Femur (tissue), 1 donor: ENCODE data around the gene MSN.
"Not testable (repeated sequence)": the region's sequence is repeated elsewhere in the genome, so short reads cannot be mapped to it uniquely, and the experiment has no call there.

Experiments
- DNase-seq: peaks from one replicate; pipeline ENCODE4 v3.0.0-alpha.2; 2017

Gene MSN

DNA sequence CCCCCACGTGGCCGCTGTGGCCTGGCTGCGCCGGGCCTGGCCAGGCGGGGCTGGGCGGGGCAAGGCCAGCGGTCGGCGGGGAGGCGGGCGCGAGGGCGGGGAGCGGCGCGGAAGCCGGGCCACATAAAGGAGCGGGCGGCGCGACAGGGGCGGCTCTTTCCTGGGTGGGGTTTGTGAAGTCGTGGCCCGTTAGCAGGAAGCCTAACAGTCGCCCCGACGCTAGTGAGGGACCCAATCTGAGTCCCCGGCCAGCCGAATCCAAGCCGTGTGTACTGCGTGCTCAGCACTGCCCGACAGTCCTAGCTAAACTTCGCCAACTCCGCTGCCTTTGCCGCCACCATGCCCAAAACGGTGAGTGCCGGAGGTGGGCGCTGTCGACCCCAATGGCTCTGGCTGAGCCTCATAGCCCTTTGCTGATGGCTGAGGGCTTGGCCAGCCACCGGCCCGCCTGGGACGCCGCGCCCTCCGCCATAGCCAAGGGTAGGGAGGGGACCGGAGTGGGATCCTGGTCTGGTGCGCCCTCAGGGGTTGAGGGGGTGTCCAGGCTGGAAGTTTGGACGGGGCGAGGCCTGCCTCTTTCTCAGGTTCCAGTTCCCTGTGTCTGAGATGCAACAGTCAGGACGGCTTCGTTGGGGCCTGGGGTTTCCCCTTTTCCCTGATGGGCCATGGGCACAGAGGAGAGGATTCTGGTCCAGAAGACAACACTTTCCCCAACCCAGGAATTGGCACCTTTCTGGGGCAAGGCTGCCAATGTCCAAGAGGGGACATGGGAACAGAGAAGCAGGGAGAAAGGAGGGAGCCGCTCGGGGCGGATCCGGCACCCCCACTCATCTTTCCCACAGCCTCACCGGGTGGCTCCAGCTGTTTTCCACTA lies at the start of gene MSN:
Gene MSN (plus strand): TSS at position 152 of the 874 bp plus-strand sequence. CDS start 188 bp downstream, at position 340.
- DNase-seq, result peak; percentile 81

DNA sequence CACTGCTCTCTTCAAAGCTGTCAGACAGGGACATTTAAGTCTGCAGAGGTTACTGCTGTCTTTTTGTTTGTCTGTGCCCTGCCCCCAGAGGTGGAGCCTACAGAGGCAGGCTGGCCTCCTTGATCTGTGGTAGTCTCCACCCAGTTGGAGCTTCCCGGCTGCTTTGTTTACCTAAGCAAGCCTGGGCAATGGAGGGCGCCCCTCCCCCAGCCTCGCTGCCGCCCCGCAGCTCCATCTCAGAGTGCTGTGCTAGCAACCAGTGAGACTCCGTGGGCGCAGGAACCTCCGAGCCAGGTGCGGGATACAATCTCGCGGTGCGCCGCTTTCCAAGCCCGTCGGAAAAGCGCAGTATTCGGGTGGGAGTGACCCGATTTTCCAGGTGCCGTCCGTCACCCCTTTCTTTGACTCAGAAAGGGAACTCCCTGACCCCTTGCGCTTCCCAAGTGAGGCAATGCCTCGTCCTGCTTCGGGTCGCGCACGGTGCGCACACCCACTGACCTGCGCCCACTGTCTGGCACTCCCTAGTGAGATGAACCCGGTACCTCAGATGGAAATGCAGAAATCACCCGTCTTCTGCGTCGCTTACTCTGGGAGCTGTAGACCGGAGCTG lies 47.3 kb upstream of the MSN start:
- not testable (repeated sequence) for DNase-seq

DNA sequence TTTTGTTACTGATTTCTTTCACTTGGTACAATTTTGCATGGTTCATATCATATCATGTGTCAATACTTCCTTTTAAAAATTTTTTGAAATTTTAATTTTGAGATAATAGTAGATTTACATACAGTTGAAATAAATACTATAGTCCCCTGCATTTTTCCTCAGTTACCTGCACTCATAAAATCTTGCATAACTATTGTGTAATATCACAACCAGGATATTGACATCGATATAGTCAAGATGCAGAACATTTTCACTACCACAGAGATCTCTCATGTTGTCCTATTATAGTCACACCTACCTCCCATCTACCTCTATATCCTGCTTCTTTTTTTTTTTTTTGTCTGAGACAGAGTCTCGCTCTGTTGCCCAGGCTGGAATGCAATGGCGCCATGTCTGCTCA lies 36.7 kb upstream of the MSN start:
- no peak for DNase-seq

- no peak for DNase-seq
Observed at GRCh38 chrX:65633826-65634225, 33.6 kb upstream of the MSN start.

- DNase-seq, result peak; percentile 23
Observed at GRCh38 chrX:65634732-65635131, 32.7 kb upstream of the MSN start.

- DNase-seq, result peak; percentile 67
Observed at GRCh38 chrX:65635378-65635777, 32.1 kb upstream of the MSN start.

DNA sequence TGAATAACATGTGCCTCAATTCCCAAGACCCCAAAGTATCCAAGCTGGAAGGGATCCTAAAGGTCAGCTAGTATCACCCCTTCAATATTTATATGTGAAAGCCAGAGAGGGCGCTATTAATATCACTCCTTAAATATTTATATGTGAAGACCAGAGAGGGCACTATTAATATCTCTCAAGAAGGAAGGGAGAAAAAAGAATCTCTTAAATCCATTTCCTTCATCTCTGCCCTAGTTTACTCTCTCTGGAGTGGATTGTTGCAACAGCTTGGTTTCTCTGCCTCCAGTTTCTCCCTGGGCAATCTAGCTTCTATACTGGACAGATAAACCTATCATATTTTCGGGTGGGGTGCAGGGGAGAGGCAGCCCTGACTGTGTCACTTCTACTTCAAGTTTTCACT lies 31.6 kb upstream of the MSN start:
- DNase-seq, result no peak

DNA sequence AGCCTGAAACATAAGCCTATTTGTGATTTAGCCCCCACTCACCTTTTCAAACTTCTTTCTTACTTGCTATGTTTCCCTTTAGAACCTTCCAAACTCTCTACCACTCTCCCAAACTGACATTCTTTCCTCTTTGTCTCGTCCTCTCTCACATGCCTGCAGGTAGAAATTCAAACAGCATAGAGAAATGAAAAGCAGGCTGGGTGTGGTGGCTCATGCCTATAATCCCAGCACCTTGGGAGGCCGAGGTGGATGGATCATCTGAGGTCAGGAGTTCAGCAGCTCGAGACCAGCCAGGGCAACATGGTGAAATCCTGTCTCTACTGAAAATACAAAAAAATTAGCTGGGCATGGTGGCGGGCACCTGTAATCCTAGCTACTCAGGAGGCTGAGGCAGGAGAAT lies 31.2 kb upstream of the MSN start:
- not testable (repeated sequence) for DNase-seq

DNA sequence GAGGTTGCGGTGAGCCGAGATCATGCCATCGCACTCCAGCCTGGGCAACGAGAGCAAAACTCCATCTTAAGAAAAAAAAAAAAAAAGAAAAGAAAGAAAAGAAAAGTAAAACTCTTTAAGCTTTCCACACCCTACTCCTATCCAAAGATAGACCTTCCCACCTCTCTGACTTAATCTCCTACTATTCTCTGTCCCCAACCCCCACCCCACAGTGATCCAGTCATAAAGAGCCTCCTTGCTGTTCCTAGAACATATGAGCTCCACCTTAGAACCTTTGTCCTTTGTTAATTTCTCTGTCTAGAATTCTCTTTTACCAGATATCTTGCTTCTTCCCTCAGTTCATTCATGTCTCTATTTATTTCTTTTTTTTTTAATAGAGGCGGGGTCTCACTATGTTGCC lies 30.1 kb upstream of the MSN start:
- DNase-seq, result no peak

- DNase-seq, result no peak
Observed at GRCh38 chrX:65642914-65643491, 24.5 kb upstream of the MSN start.

DNA sequence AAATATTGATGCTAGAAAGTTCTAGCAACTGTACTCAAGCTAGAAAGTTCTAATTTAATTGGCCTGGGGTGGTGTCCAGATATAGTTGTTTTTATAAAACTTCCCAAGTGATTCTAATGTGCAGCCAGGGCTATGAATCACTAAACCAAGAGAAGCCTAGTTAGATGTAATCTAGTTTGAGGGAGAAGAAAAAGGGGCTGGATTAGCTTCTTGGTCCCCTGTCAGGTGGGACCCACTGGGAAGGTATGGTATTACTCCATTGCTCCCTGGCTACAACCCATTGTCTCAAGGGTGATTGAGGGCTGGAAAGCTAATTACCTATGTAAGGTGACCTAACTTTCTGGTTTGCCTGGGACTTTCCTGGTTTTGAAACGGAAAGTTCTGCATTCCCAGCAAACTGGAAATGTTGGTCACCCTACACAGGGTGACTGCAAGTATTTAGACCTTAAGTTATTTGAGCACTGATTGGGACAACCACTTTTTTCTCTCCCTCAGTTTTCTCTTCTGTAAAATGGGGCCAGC lies 23.9 kb upstream of the MSN start:
- DNase-seq, result no peak

DNA sequence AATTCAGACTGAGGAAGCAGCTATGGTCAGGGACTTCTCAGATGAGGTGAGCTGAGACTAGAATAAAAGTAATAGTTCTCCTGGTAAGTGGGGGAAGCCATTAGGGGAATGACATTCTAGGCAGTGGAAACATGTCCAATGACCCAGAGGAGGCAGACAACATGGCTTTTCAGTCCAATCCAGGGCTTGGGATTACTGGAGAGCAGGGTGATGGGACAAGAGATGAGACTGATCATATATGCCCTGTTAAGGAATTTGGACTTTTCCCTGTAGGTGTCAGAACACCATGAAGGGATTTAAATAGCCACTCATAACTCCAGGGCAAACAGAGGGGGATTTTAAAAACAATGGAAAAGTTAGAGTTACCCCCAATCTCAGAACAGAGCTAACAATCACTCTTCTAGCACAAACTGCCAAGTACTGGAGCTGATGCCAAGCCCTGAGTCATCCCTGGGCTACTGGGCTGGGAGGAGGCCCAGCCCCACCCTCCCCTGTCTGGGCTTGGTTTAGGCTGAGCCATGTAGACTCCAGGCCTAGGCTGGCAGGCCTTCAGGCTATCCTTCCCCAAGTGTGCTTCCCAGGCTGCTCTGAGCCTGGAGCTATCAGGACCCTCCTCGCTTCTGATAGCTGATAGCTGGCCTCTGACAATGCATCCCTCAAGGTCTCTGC lies 22.7 kb upstream of the MSN start:
- peak; percentile 85 for DNase-seq

DNA sequence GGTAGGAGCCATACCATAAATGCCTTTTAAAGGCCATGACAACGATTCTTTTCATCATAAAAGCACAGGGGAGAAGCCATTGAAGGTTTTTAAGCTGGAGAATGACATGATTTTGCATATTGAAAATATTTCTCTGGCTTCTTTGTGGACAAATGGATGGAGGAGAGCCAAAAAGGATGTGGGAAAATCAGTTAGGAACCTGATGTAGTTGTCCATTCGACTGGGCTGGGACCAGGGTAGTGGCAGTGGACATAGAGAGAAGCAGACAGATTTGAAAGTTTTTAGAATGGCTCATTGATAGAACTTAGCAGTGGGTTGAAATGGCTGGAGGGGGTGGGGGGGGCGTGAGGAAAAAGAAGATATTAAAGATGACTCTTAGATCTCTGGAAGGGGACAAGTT lies 19.7 kb upstream of the MSN start:
- DNase-seq, result no peak

DNA sequence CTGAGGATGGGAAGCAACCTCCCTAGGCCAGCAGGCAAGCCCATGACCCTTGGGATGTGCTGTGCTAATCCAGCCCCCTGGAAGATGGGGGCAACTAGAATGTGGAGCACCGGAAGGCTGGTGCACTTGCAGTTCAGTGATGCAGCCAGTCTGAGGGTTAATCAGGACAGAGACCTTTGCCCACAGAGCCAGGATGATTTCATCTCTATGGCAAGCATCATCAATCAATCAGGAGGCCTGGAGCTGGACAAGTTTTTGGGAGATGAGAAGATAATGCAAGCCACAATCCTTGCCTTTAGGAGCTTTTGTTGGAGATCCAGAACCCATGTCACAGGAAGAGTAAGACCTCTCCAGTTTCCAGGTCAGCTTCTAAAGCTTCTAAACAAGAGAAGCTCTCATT lies 15.4 kb upstream of the MSN start:
- no peak for DNase-seq

DNA sequence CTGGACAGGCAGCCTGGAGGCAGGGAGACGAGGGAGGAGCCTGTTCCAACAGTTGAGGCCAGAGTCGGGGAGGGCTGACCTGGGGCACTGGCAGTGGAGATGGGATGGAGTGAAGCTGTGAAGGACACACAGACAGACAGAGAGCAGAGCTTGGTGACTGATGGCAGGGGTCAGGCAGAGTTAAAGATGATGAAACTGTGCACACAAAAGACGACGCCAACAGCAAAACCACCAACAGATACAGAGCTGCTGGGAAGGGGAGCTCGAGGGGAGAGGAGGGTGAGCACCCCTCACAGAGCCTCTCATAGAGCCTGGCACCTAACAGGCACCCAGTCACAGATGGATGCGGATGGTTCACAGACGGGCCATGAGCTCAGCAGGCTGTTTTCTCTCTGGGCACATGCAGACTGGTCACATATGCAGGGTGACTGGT lies 10.4 kb upstream of the MSN start:
- not testable (repeated sequence) for DNase-seq

DNA sequence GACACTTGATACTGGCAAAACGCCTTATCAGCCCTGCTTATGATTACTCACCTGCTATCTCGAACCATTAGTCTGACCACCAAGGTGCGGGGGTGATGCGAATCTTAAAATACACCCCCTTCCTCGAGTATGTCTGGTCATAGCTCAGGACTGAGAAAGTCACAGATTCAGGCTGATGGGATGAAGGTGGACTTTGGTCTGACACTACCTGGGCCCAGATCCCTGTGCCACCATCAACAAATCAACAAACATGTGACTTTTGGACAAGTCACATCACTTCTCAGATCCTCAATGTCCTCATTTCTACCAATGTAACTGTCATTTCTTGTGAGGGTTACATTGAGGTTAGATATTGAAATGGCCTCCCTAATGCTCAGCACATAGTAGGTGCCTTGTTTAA lies 9.8 kb upstream of the MSN start:
- DNase-seq, result no peak

GRCh38 chrX:65658229-65658628 lies 9.2 kb upstream of the MSN start:
- DNase-seq, result no peak

- DNase-seq, result no peak
Observed at GRCh38 chrX:65667157-65667502, 324 bp upstream of the MSN start.

DNA sequence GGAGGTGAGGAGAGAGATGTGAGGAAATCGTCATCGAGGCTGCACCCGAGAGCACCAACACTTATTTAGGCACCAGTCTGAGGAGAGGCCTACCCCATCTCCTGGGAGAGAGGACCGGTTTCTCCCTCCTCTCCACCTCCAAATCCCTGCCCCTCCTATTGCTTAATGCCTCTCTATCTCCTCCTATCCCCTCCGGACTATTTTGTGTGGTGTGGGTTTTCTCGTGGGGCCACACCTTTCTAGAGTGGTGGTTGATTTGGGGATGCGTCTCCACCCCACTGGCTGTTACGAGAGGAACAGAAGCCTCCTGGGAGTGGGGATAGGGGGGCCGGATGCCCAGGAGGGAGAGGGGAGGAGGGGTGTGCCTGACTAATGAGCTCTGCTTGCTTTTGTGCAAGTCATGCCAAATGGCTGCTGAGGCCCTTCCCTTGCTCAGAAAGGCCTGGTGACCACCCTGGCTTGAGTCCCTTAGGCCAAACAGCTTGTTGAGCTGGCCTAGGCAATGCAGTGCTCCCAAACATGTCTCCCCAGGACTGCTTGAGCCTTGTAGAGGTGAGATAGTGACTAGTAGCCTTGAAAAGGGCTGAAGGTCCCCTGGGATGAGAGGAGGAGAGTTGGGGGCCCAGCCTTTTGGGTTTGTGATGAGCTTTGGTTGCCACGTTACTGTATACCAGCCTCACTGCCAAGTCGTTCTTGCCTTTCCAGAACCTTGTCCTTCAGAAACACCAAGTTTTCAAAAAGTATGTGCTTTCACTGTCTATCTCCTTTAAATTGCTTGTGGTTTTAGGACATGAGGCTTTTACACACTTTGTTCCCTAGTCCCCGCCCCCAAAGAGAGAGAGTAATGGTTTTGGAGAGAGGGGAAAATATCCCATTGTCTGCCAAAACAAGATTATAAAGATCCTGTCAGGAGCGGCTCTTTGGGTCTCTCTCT lies 1.2 kb downstream of the MSN start:
- DNase-seq, result peak; percentile 69

DNA sequence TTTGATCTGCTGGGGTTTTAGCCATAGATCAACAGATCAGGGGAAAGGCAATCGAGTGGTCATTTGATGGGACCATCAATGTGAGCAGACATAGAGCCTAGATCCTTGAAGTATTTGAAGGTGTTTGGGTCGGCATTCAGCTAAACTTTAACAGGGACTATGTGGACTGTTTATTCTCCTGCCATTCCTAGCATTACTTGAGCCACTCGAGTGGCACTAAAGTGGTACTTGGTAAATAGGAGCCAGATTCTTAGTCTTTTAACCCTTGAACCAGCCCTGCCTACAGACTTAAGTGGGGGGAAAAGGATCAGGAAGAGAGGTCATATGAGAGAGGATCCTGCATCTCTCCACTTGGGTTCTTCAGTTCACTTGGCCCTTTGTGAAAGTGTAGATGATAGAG lies 3.8 kb downstream of the MSN start:
- no peak for DNase-seq

- no peak for DNase-seq
Observed at GRCh38 chrX:65671966-65672365, 4.5 kb downstream of the MSN start.

DNA sequence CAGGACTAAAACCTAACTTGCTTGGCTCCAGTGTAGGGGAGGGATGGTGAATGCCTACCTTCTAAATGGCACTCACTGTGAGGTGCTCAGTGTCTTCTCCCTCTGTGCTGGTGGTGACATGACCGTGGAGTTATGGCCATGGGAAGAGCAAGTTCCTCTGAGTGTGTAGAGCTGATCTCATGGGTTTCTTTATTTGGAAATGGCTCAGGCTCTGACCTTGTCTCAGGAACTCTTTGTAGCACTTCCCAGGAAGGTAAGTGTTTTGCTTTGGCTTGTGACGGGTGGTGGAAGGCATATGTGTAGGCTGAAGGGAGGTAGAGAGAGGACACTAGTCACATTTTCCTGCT lies 6.4 kb downstream of the MSN start:
- DNase-seq, result no peak
